GM19452 (cell line): ENCODE measurements around the gene HOXA11.

Experiments used
- ATAC-seq: cut with Tn5 transposase; IDR thresholded peaks from one replicate; pipeline ENCODE4 v1.9.1; 2021; ENCODE audit not compliant: unreplicated experiment

The HOXA11 gene

GRCh38 chr7:27138472-27138871 lies 46.6 kb downstream of the HOXA11 start:
- no peak for ATAC-seq

- ATAC-seq, result no peak
These were observed 47.3 kb downstream of the HOXA11 start for GRCh38 chr7:27137640-27138315.

GRCh38 chr7:27134392-27134791 lies 50.6 kb downstream of the HOXA11 start:
- no peak for ATAC-seq

GRCh38 chr7:27133409-27134231 lies 51.4 kb downstream of the HOXA11 start:
- ATAC-seq, result no peak

GRCh38 chr7:27132978-27133377 lies 52.1 kb downstream of the HOXA11 start:
- no peak for ATAC-seq

GRCh38 chr7:27132214-27132613 lies 52.8 kb downstream of the HOXA11 start:
- ATAC-seq, result no peak

- no peak for ATAC-seq
These were observed 53.6 kb downstream of the HOXA11 start for GRCh38 chr7:27131390-27131819.
